Measurements from ENCODE around the gene KCNJ10.

The KCNJ10 gene

GRCh38 chr1:160098852-160099561 is 29.0 kb upstream of the KCNJ10 start:
- peak; percentile 44 for DNase-seq

DNA sequence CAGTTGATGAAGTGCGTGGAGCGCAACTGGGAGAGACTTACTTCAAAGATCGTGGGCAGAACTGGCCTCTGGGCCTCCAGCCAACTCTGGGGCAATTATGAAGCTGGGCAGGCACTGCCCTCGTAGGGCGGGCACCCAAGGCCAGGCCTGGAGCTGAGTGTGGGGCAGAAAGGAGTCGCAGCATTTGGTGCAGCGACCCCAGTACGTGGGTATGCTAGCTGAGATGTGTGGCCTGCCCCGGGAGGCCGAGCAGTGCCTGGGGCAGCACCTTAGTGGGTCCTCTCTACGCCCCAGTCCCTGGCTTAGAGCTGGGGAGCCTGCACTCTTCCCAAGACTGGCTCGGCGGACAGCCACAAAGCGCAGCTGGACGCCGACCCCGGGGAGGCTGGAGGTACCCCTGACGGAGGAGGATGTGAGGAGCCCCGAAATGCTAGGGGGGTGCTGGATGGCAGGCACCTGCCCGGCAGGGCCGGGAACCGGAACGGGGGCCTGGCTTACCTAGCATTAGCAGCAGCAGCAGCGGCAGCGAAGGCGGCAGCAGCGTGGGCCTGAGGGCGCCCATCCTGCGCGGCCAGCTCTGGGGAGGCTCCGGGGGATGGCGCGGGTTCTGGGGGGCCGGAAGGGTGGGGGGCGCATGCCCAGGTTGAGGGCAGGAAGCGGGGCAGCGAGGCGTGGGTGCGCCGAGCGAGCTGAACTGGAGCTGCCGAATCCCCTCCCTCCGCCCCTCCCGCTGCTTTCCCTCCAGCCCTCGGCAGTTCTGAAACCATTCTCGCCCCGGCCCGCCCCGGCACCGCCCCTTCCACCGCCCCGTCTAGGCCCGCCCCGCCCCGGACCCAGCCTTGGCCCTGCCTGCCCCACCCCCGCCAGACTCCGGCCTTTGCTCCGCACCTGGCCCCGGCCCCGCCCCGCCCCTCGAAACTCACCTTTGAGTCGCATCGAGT is 28.2 kb upstream of the KCNJ10 start, which contains the start of gene IGSF8:
IGSF8 (minus strand) TSS at position 709 of the 941 bp plus-strand sequence; CDS start at position 562, 147 bp downstream.
- no peak for DNase-seq

- no peak for DNase-seq
Observed at GRCh38 chr1:160097151-160097910, 27.4 kb upstream of the KCNJ10 start.

DNA sequence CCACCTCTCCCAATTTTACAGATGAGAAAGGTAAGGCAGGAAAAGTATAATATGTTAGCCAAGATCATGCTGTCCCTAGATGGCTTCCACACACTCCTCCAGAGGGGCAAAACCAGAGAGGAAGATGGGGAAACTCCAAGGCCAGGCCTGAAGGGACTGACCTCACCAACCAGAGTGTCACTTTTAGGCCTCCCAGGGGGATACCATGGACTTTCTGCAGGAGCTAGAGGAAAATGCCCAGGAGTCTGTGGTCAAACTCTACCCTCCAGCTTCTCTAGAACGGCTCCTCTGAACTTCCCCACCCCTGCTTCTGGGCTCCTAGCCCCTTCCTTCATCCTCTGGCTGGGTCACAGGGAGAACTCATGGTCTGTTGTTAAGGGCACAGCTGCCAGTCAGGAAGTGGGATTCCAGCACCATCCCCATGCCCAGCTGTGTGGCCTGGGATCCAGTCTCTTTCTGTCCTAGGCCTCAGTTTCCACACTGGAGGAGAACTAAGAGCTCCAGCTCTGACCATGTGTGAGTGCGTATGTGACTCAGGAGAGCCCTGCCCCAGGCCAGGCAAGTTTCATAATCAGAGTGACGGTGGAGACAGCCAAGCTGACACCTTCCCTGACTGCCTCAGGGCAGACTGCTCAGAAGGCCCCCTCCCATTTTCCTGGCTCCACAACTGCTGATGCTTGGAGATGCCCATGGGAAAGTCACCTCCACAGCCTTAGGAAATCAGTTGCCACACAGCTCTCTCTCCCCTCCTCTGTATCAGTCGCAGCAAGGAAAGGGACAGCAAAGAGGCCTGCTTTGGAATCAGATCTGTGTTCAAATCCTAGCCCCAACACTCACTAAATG is 26.5 kb upstream of the KCNJ10 start:
- no peak for DNase-seq

GRCh38 chr1:160095382-160096105 is 25.6 kb upstream of the KCNJ10 start:
- no peak for DNase-seq

DNA sequence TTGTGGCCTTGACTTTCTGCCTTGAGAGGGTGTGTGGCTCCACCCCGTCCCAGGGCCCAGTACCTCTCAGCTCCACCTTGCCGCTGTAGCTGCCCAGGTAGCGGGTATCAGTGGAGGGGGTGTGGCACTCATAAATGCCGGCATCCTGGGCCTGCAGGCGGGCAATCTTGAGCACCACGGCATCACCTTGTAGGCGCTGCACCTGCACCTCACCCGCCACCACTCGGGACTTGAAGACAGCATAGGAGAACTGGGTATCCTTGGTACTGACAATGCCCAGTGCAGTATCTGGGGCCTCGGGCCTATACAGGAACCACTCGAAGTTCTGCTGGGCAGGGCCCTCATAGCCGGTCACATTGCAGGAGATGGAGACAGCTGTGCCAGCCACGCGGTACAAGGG is 24.8 kb upstream of the KCNJ10 start:
- DNase-seq: no peak

- DNase-seq: no peak
Observed at GRCh38 chr1:160094291-160094625, 24.3 kb upstream of the KCNJ10 start.

DNA sequence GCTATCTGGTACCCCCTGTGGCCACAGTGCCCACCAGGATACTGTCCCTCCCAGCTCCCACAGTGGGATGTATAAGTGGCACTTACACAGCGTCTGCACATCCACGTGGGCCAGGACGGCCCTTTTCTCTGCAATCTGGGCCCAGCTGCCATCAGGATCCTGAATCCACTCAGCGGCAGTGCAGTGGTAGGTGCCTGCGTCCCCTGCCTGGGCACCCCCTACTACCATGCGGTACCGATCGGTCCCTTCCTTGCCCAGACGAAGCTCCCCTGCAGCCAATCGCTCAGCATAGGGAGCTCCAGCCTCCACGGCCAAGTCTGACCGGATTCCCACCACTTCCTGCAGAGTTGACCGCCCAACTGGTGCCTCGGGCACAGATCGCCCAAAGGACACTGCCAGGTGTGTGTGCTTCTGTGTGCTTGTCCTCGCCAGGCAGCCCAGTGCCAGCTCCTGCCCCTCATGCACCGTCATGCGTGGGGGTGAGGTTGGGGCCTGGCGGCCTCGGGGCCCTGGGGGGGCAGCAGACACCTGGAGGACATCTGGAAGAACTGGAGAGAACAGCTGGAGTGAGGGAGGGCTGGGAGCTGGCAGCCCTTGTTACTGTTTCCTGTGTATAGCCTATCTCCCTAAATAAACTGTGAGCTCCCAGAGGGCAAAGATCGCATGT is 23.8 kb upstream of the KCNJ10 start:
- no peak for DNase-seq

- DNase-seq: no peak
Observed at GRCh38 chr1:160093069-160093395, 23.1 kb upstream of the KCNJ10 start.

- no peak for DNase-seq
Observed at GRCh38 chr1:160092366-160093068, 22.6 kb upstream of the KCNJ10 start.

GRCh38 chr1:160091666-160092223 is 21.8 kb upstream of the KCNJ10 start:
- DNase-seq: no peak

- DNase-seq: no peak
Observed at GRCh38 chr1:160090760-160091159, 20.8 kb upstream of the KCNJ10 start.

DNA sequence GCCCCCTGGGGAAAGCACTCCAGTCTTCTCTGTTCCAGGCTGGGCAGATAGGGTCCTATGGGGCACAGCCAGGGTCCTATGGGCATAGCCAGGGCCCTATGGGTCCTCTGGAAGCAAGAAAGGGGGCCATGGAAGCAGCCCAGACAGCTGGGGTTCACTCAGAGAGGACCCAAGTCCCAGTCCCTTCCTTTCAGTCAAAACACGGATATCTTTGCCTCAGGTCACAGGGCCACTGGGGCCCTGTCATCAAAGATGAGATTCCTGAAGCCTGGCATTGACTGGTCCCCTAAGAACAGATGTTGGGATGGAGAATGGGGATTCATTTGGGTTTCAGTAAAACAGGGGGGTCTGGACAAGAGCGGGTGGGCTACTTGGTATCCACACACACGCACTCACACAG is 19.9 kb upstream of the KCNJ10 start:
- DNase-seq: no peak

- no peak for DNase-seq
Observed at GRCh38 chr1:160087118-160087662, 17.2 kb upstream of the KCNJ10 start.

GRCh38 chr1:160086456-160086892 is 16.5 kb upstream of the KCNJ10 start:
- DNase-seq: no peak

DNA sequence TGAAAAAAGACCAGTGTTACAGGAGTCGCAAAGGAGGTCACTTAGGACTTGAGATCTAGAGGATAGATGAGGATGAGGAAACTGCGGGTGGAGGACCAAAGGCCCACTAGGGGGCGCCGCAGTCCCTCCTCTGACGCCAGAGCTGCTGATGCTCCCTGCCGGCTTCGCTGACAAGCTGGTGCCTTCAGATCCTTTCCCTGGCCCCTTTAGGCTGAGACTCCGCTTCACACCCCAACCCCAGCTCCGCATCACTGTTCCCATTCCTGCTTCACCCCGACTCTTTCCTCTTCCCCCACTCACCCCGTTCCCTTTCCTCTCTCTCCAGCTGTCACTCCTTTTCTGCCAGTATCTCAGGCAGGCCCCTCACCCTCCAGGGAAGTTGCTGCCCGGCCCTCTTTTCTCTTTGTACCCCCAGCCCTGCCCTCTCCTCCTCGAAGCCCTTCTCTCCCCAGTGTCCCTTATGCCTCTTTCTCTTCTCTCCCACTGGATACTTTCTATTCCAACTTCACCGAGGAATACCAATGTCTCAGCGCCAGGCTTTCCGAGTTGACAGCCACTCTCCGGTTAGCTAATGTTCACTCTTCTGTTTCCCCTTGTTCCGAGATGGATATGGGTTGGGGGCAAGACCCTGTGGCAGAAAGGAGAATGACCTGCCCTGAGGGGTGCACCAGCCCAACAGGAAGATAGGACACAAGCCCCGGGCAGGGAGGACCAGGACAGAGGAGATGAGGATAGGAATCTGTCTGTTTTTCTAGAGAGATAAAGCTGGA is 15.9 kb upstream of the KCNJ10 start:
- DNase-seq: no peak

DNA sequence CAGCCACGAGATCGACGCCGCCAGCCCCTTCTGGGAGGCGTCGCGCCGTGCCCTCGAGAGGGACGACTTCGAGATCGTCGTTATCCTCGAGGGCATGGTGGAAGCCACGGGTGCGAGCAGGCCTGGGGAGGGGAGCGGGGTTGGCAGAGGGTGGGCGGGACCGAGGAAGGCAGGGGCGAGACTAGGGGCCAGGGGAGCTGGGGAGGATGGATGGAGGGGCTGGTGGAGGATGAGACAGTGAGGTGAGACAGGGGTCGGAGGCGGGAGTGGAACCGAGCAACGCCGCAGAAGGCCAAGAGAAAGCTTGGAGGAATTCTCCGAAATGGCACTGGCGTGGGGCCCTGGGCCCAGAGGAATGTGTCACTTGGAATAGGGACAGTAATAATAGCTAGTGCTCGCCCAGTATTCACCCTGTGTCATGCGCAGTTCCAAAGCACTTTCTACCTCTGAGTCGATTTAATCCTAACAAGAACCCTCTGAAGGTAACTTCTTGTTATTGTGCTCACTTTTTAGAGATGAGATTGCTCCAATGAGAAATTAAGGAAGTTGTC is 14.9 kb upstream of the KCNJ10 start:
- DNase-seq: no peak

DNA sequence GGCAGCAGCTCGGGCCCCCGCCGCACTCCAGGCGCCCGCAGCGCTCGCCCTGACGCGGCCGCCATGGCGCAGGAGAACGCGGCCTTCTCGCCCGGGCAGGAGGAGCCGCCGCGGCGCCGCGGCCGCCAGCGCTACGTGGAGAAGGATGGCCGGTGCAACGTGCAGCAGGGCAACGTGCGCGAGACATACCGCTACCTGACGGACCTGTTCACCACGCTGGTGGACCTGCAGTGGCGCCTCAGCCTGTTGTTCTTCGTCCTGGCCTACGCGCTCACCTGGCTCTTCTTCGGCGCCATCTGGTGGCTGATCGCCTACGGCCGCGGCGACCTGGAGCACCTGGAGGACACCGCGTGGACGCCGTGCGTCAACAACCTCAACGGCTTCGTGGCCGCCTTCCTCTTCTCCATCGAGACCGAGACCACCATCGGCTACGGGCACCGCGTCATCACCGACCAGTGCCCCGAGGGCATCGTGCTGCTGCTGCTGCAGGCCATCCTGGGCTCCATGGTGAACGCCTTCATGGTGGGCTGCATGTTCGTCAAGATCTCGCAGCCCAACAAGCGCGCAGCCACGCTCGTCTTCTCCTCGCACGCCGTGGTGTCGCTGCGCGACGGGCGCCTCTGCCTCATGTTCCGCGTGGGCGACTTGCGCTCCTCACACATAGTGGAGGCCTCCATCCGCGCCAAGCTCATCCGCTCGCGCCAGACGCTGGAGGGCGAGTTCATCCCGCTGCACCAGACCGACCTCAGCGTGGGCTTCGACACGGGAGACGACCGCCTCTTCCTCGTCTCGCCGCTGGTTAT is 14.2 kb upstream of the KCNJ10 start:
- no peak for DNase-seq
